GM21717 (cell line): Measurements from ENCODE around the gene AMN.

Experiments used
- ATAC-seq: cut with Tn5 transposase; IDR thresholded peaks from one replicate; pipeline ENCODE4 v1.9.1; 2021; ENCODE audit warnings: mild to moderate bottlenecking, moderate library complexity; ENCODE audit not compliant: unreplicated experiment

Gene AMN

GRCh38 chr14:102964152-102964730, 41.8 kb downstream of the AMN start:
- no peak for ATAC-seq

DNA sequence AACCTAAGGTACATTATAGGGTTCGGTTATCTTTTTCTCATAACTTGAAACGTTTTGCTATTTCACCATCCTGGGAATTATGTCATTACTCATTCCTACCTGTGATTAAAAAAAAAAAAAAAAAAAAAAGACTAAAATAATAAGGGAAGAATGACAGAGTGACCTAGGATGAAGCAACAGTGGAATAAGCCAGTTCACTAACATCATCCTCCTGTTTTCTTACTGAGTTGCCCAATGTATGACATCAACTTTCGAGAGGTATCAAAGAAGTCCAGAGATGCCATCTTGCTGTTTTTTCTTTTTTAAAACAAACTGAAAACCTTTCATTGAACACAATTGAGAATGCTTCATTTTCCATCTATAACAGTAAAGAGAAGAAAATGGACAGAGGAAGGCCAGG, 42.8 kb downstream of the AMN start:
- no peak for ATAC-seq

DNA sequence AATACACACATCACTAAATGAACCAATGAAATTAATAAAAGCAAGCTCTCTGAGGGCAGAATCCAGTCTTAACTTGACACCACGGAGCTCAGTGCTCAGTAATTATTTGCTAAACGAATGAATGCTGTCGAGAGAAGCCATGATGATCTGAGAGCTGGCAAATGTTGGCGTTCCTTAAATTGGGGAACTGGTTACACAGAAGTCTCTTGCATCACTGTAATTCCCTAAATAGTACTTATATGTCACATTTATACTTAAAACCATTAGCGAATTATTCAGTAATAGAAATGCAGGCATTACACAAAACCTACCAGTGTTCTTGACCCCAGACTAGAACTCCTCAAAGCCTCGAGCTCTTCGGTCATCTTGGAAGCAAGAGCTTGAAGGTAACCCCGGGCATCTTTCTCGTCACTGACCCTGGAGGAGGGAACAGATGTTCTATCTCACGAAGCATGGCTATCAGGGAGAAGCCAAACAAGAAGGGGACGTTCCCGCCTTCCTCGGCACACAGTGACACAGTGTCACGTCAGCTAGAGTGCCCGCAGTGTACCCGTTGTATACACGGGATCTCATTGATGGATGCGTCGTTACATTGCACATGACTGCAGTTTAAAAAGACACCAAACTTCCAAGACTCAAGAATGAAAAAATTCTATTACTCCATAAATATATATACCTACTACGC, 43.6 kb downstream of the AMN start:
- no peak for ATAC-seq

GRCh38 chr14:102966681-102967505, 44.4 kb downstream of the AMN start:
- no peak for ATAC-seq

GRCh38 chr14:102967506-102967795, 45.0 kb downstream of the AMN start:
- no peak for ATAC-seq

DNA sequence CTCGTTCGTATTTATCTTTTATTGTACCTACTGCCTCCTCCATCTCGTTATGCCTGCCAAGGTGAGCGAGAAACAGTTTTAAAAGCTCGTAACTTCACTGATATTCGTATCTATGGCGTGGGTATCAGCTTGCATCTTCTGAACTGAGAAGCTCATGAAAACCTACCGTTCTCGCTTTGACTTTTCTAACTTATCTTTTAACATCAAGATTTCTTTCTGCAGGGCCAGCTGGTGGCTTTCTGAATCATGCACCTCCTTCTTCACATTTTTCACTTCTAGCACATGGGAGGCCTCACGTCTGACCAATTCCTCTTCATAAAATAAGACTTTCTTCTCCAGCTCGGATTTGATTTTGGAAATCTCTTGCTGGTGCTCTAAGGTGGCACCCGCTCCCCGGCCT, 45.8 kb downstream of the AMN start:
- ATAC-seq = no peak

GRCh38 chr14:102969060-102969791, 46.8 kb downstream of the AMN start:
- no peak for ATAC-seq

GRCh38 chr14:102969901-102970300, 47.4 kb downstream of the AMN start:
- ATAC-seq = no peak

- no peak for ATAC-seq
Observed at GRCh38 chr14:102970496-102970895, 48.0 kb downstream of the AMN start.

DNA sequence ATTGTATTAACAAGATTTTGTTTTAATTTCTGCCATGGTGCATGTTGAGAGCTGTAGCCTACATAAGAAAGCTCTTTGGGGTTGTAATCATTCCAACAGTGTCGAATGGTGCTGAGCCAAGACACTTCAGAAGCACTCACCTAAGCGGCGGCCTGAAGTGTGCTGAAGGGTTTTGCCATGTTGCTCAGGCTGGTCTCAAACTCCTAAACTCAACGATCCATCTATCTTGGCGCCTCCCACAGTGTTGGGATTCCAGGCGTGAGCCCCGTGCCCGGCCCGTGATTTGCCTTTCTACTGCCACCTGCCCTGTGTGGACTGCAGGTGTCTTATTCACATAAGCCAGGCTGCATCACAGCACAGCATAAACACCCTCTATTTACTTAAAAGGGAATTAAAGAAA, 48.9 kb downstream of the AMN start:
- no peak for ATAC-seq

DNA sequence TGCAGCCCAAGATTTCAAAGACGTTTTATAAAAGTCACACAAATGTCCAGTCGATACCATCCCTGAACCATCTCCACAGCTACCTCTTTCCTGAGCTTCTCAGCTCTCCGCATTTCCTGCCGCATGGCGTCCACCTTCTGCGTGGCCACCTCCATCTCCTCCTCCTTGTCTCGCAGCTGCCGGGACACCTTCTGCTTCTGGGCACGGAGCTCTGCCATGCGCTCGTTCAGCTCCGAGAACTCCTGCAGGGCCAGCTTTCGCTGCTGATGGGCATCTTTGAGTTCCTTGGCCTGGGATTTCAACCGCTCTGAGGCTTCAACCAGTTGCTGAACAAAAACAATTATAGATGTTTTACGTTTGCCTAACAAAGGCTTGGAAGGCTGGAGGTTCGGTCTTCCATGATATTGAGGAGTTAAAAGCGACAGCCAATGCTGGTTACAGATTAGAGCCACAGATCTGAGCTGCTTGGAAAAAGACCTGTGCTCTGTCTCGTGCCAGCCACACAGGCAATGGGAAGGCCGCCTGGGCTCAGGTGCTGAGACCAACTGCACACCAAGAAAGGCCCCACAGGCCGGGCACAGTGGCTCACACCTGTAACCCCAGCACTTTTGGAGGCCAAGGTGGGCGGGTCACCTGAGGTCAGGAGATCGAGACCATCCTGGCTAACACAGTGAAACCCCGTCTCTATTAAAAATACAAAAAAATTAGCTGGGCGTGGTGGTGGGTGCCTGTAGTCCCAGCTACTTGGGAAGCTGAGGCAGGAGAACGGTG, 49.6 kb downstream of the AMN start:
- ATAC-seq = no peak

DNA sequence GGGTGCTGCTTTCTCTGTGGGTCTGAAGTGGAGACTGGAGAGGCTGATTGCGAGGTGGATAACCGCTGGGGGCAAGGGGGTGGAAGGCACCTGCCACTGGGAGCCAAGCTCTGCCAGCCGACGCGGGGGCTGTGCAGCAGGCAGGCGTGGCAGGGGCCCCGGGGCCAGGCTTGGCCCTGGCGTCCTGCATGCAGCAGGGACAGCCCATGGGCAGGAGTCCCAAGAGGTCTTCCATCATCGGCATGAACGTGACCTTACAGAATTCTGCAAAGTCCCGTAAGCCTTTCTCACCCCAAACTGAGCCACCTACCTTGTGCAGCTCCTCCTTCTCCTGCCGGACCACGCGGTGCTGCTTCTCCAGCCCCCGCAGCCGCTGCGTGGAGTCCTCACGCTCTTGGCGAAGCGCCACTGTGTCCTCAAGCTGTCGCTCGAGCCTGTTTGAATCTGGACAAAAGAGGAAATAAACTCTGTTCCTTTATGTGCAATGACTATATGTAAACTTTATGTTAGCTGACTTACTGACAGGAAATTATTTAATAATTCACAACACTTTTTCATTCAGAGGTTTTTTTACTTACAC, 51.3 kb downstream of the AMN start:
- ATAC-seq = no peak

GRCh38 chr14:102975662-102976061, 53.2 kb downstream of the AMN start:
- ATAC-seq = no peak

DNA sequence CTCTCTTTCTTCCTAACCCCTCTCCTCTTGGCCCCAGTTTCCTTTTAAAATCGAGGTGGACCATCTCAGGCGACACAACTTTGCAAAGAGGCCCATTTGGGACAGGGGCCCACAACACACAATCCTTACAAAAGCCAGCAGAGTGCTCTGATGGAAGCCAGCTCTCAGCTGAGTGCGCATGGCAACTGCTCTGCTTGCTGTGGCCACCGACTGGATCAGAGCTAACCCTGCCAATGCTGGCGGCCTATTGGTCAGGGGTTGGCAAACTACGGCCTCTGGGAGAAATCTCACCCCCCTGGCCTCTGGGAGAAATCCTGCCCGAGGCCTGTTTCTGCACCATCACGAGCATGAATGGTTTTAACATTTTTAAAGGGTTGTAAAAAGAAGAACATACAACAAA, 55.0 kb downstream of the AMN start:
- no peak for ATAC-seq

DNA sequence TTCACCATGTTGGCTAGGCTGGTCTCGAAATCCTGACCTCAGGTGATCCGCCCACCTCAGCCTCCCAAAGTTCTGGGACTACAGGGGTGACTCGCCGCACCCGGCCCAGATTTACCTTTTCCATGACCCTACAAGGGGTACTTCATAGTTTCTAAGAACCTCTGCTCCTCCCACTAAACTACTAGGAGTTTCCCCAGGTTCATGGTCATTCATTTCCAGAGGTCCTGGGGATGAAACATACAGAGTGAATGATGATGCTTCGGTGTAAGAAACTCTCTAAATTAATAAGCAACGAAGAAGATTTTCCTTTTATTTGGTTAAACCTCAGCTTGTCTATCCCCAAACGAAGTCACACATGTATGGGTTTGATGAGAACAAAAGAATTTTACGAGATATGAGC, 56.9 kb downstream of the AMN start:
- ATAC-seq = no peak

DNA sequence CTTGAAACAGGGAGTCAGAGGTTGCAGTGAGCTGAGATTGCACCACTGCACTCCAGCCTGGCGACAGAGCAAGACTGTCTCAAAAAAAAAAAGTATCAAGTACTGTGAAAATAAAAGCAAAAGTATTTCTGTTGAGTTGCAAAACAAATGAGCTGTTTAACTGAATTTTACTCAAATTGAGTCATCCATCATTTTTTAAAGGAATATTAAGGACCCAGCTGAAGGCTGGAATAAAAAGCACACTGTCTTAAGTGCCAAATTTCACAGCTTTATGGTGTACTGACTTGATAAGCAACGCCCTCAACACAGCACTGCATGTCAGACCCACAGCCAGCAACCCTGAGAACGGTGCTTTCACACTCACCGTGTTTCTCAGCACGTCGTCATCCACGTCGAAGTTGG, 57.9 kb downstream of the AMN start:
- no peak for ATAC-seq
